Gastrocnemius medialis (tissue), 4 donors: ENCODE data around the gene EPHB6. TPM values are rescaled to one million over a fixed set of nuclear protein-coding genes. Genes with fewer than 3 reads are reported as not detected.

Experiments used
- ATAC-seq, 2 donors: fragments of 150-250 bp; one replicate each; pipeline ENCODE4 v1.9.1; 2016
- DNase-seq, 2 donors: peaks; one replicate each; pipeline ENCODE4 v3.0.0-alpha.2; 2019
- H3K27ac ChIP-seq, 4 donors: fragments of 200-600 bp; sonication (generic); 1 replicate in 1 of 4; 2 replicates in 3 of 4; pipeline ENCODE4 v1.5.1; 2016 to 2018; ENCODE audit warnings: mild to moderate bottlenecking in 2 of 4, moderate library complexity in 1 of 4
- H3K27me3 ChIP-seq, 3 donors: fragments of 200-600 bp; sonication (generic) in 2 of 3; 1 replicate in 1 of 3; 2 replicates in 2 of 3; pipeline versions ENCODE4 v1.5.1 to v1.6.0; 2016 to 2019; ENCODE audit warnings: mild to moderate bottlenecking in 1 of 3, moderate library complexity in 1 of 3
- H3K36me3 ChIP-seq, 2 donors: fragments of 200-600 bp; sonication (generic) in 1 of 2; one replicate each; pipeline ENCODE4 v1.5.1; 2017 to 2018
- H3K4me1 ChIP-seq, 2 donors: fragments of 200-600 bp; sonication (generic) in 1 of 2; one replicate each; pipeline ENCODE4 v1.5.1; 2016 to 2017; ENCODE audit warnings: mild to moderate bottlenecking in 2 of 2
- H3K4me3 ChIP-seq, 4 donors: fragments of 200-600 bp; sonication (generic) in 3 of 4; 1 replicate in 1 of 4; 2 replicates in 3 of 4; pipeline ENCODE4 v1.5.1; 2016 to 2019; ENCODE audit warnings: mild to moderate bottlenecking in 2 of 4
- H3K9me3 ChIP-seq, 3 donors: fragments of 200-600 bp; sonication (generic) in 2 of 3; 1 replicate in 1 of 3; 2 replicates in 2 of 3; pipeline ENCODE4 v1.5.1; 2016 to 2019
- POLR2A ChIP-seq, 2 donors: fragments of 450-650 bp; IDR thresholded peaks; one replicate each; pipeline ENCODE4 v1.6.1; 2017; ENCODE audit warnings: antibody characterized with exemption in 2 of 2, mild to moderate bottlenecking in 2 of 2, moderate library complexity in 2 of 2
- in situ Hi-C, 4 donors: fragments of 200-750 bp; cut with MboI; loops; one replicate each; pipeline versions ENCODE4 v1.15.0 to v1.8.0; 2017; ENCODE audit warnings: low sequenced_read_pairs in 4 of 4
- intact Hi-C: fragments of 100-400 bp; cut with DNase I; formaldehyde crosslinking; loops from one replicate; pipeline ENCODE4 v1.15.1; 2023; ENCODE audit warnings: low total_unique reads
- total RNA-seq, 4 donors: library from RNA; depleted of rRNA; stranded (reverse); fragments of >200 nt; gene quantifications; one replicate each; pipeline versions ENCODE4 v1.1.0 to v1.2.3, GENCODE V29; 2016
- TF ChIP-seq, protein P1 (sequence below), 5 experiments: fragments of 450-650 bp in 3 of 5; fragments of 200-600 bp in 2 of 5; sonication (generic) in 2 of 5; IDR thresholded peaks in 4 of 5; conservative IDR thresholded peaks in 1 of 5; 1 replicate in 4 of 5; 2 replicates in 1 of 5; pipeline ENCODE4 v1.5.1; 2016 to 2019; ENCODE audit warnings: antibody characterized with exemption in 5 of 5, mild to moderate bottlenecking in 3 of 5, moderate library complexity in 3 of 5

Gene EPHB6
- total RNA-seq, 4 donors from 2014 or later: 2.0 to 8.9 (median 2.8) TPM

DNA sequence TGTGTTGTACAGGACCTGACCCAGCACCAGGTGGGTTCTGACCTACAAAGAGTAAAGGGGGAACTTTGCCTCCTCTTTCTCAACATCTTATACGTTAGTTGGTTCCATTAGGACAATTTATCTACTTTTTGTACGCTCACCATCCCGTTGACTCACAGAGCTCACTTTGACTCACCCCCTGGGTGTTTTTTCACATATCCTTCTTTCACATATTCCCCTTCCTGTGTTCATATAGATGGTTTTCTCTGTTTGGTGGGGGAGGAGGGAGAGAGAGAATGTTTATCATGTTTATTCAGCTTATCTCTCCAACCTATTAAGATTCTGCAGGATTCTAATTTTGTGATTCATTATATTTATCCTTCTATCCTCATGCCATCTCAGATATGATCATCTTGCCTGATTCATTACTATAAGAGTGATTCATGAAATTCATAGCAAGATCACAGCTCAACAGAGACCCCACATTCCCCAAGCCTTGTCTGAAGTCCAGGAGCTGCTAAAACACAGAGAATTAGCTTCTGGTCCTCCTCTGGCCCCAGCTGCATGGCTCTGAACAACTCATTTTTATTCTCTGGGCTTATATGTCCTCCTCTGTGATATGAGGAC, 46.9 kb upstream of the EPHB6 start:
- DNase-seq (no peak), ATAC-seq (no peak)
- H3K27ac ChIP-seq: no peak overlapping the region
- H3K4me3 ChIP-seq: no peak overlapping the region
- no peaks in the 10 kb centered on the region for H3K36me3 ChIP-seq
- no peaks in the 10 kb centered on the region for H3K9me3 ChIP-seq
- no peaks in the 10 kb centered on the region for H3K4me1 ChIP-seq
- H3K27me3 ChIP-seq: no peaks in the 10 kb centered on the region
- intact Hi-C loops (no loop called here), in situ Hi-C loops (no loop called here)
- TF ChIP-seq POLR2A (IDR thresholded peaks at IDR 0.05): no peak
- TF ChIP-seq, protein P1, sequence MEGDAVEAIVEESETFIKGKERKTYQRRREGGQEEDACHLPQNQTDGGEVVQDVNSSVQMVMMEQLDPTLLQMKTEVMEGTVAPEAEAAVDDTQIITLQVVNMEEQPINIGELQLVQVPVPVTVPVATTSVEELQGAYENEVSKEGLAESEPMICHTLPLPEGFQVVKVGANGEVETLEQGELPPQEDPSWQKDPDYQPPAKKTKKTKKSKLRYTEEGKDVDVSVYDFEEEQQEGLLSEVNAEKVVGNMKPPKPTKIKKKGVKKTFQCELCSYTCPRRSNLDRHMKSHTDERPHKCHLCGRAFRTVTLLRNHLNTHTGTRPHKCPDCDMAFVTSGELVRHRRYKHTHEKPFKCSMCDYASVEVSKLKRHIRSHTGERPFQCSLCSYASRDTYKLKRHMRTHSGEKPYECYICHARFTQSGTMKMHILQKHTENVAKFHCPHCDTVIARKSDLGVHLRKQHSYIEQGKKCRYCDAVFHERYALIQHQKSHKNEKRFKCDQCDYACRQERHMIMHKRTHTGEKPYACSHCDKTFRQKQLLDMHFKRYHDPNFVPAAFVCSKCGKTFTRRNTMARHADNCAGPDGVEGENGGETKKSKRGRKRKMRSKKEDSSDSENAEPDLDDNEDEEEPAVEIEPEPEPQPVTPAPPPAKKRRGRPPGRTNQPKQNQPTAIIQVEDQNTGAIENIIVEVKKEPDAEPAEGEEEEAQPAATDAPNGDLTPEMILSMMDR (IDR thresholded peaks at IDR 0.05 in 4 of 5, conservative IDR thresholded peaks at IDR 0.05 in 1 of 5): no peak

DNA sequence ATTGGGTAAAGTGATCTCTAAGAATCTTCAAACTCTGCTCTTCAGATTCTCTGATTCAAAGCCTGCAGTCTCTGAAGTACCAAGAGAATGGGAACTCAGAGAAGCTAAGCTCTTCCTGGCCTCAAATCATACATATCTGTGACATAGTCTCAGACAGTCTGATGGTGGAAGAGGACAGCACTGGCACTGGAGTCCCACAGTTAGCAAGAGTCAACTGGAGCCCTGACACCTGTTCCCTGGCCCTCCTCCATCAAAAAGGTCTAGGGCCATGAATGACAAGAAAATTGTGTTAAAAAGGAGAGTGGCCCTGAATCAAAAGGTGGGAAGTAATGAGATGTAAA, 46.4 kb upstream of the EPHB6 start:
- ATAC-seq: no peak
- no peak for DNase-seq
- Histone ChIP-seq H3K4me1 (no peaks in the 10 kb centered on the region), H3K27ac (no peak overlapping the region), H3K4me3 (no peak overlapping the region), H3K9me3 (no peaks in the 10 kb centered on the region), H3K36me3 (no peaks in the 10 kb centered on the region), H3K27me3 (no peaks in the 10 kb centered on the region)
- intact Hi-C loops: no loop called here
- TF ChIP-seq, protein P1 (IDR thresholded peaks at IDR 0.05 in 4 of 5, conservative IDR thresholded peaks at IDR 0.05 in 1 of 5): no peak
- in situ Hi-C loops: no loop called here

DNA sequence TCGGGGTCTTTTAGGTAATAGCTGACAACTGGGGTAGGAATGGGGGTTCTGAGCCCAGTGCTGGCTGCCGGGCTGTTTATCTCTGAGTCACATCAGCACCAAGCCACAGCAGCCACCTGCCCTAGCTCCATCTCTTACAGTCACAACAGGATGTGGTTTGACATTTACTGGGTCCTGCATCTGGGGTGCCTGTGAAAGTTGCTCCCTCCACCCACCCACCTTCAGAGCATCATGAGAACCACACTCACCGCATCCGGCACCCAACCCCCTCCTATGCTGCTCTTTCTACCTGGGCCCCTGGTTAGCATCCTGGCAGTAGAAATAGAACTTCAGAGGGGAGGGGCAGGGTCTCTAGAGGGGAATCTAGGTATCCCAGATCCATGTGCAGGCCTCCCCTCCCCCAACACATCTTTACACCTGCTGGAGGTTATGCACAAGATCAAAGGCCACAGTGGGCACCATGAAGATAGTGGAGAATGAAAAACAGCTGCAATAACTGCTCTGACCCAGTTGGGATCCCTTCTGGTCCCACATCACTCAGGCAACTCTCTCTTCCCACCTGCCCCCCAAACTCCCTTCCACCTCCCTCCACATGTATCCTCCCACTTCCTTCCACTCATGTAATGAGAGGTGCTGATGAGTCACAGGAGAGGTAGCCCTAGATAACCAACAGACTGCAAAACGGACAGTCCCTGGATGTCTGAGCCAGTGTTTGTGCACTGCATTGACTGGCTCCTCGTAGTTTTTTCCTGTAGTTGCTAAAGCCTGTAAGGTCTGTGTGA, 45.9 kb upstream of the EPHB6 start:
- DNase-seq (peak in 1 of 2 donors; percentile 34), ATAC-seq (no peak)
- intact Hi-C loops: no loop called here
- TF ChIP-seq POLR2A (IDR thresholded peaks at IDR 0.05): no peak
- TF ChIP-seq, protein P1 (IDR thresholded peaks at IDR 0.05 in 4 of 5, conservative IDR thresholded peaks at IDR 0.05 in 1 of 5): no peak
- Histone ChIP-seq H3K9me3 (no peaks in the 10 kb centered on the region), H3K27me3 (no peaks in the 10 kb centered on the region), H3K36me3 (no peaks in the 10 kb centered on the region), H3K4me3 (no peak overlapping the region), H3K27ac (no peak overlapping the region), H3K4me1 (no peaks in the 10 kb centered on the region)
- in situ Hi-C loops: no loop called here

DNA sequence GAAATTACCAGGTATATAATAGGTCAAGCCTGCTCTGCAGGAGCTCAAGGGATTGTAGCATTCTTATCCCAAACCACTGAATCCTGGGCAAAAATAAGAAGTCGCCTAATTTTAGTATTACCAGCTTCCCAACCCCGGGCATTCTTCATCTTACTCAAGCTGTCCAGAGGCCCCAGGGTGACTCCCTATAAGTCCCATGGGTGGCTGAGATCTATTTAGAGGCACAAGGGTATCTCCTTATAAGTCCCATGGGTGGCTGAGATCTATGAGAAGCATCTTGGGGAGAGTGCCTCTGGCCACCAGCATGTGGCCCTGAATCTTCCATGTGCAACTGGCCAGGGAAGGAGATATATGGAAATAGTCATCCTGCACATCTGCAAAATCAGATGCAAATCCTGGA, 45.2 kb upstream of the EPHB6 start:
- in situ Hi-C loops: no loop called here
- Histone ChIP-seq H3K4me3 (no peak overlapping the region), H3K4me1 (no peaks in the 10 kb centered on the region), H3K27me3 (no peaks in the 10 kb centered on the region), H3K27ac (no peak overlapping the region), H3K36me3 (no peaks in the 10 kb centered on the region), H3K9me3 (no peaks in the 10 kb centered on the region)
- intact Hi-C loops: no loop called here
- TF ChIP-seq, protein P1 (IDR thresholded peaks at IDR 0.05 in 4 of 5, conservative IDR thresholded peaks at IDR 0.05 in 1 of 5): no peak
- TF ChIP-seq POLR2A (IDR thresholded peaks at IDR 0.05): no peak
- ATAC-seq (no peak), DNase-seq (no peak)
